Bronchial epithelial cell (primary cell): ENCODE data around the gene LAMTOR2. TPM values are rescaled to one million over a fixed set of nuclear protein-coding genes. Genes with fewer than 3 reads are reported as not detected.

ENCODE experiments used
- DNase-seq: peaks from one replicate; pipeline ENCODE4 v3.0.0-alpha.2; 2010; ENCODE audit warnings: low read depth
- FAIRE-seq: peaks from 2 replicates; lab custom pipeline; 2011; peaks lifted over from hg19 to GRCh38; lab: Jason Lieb, UNC
- H3K27me3 ChIP-seq: 2 replicates; pipeline ENCODE4 v1.5.1; 2011; ENCODE audit warnings: low read length; ENCODE audit not compliant: control insufficient read depth, insufficient read depth
- H3K36me3 ChIP-seq: 2 replicates; pipeline ENCODE4 v1.5.1; 2011; ENCODE audit warnings: low read length; ENCODE audit not compliant: control insufficient read depth, insufficient read depth
- H3K4me3 ChIP-seq: 2 replicates; pipeline ENCODE4 v1.5.1; 2011; ENCODE audit warnings: mild to moderate bottlenecking, low read depth, low read length, control low read depth
- total RNA-seq: library from RNA; depleted of rRNA; stranded (reverse); fragments of >200 nt; gene quantifications from 2 replicates; pipeline ENCODE4 v1.2.1, GENCODE V29; 2014
- TF ChIP-seq, protein P1 (sequence below): IDR thresholded peaks from 2 replicates; pipeline ENCODE4 v1.5.1; 2011; ENCODE audit warnings: mild to moderate bottlenecking, moderate library complexity, low read length, control low read depth, inconsistent platforms; ENCODE audit not compliant: insufficient read depth, severe bottlenecking

Gene LAMTOR2
- total RNA-seq, 1 donor from 2014 or later: 46.6 TPM

DNA sequence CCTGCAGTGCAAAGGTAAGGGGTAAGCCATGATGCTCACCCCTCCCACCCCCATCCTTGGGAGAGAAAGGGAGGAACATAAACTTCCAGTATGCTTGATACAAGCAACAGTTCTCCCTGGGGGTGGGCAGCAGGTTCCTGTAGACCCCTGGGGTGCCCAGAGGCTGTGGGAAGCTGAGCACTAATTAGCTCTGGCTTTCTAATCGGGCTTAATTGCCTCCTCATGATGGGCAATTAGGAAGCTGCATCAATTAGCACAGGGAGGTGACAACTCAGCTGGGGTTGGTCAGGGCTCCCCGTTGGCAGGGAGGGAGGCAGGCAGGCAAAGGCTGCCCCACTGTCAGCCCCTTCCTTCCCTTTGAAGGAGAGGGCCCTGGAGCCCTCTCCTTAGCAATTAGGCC is 44.2 kb downstream of the LAMTOR2 start:
- FAIRE-seq: no peak
- Histone ChIP-seq H3K27me3 (no peaks in the 10 kb centered on the region), H3K36me3 (no peaks in the 10 kb centered on the region), H3K4me3 (no peak overlapping the region)
- TF ChIP-seq, protein P1, sequence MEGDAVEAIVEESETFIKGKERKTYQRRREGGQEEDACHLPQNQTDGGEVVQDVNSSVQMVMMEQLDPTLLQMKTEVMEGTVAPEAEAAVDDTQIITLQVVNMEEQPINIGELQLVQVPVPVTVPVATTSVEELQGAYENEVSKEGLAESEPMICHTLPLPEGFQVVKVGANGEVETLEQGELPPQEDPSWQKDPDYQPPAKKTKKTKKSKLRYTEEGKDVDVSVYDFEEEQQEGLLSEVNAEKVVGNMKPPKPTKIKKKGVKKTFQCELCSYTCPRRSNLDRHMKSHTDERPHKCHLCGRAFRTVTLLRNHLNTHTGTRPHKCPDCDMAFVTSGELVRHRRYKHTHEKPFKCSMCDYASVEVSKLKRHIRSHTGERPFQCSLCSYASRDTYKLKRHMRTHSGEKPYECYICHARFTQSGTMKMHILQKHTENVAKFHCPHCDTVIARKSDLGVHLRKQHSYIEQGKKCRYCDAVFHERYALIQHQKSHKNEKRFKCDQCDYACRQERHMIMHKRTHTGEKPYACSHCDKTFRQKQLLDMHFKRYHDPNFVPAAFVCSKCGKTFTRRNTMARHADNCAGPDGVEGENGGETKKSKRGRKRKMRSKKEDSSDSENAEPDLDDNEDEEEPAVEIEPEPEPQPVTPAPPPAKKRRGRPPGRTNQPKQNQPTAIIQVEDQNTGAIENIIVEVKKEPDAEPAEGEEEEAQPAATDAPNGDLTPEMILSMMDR: no peak
- DNase-seq: no peak

DNA sequence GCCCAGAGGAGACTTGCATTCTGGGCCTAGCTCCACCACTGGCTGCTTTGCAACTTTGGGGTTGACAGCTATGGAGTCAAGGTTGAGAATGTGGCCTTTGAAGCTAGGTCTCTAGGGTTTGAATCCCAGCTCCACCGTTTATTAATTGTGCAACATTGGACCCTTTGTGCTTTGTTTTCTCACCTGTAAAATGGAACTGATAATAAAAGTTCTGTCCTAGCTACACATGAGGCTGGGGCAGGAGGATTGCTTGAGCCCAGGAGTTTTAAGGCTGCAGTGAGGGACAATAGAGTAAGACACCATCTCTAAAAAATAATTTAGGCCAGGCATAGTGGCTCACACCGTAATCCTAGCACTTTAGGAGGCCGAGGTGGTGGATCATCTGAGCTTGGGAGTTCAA is 44.7 kb downstream of the LAMTOR2 start:
- DNase-seq (no peak), FAIRE-seq (no peak)
- no peaks in the 10 kb centered on the region for H3K36me3 ChIP-seq
- TF ChIP-seq, protein P1: no peak
- no peaks in the 10 kb centered on the region for H3K27me3 ChIP-seq
- no peak overlapping the region for H3K4me3 ChIP-seq

DNA sequence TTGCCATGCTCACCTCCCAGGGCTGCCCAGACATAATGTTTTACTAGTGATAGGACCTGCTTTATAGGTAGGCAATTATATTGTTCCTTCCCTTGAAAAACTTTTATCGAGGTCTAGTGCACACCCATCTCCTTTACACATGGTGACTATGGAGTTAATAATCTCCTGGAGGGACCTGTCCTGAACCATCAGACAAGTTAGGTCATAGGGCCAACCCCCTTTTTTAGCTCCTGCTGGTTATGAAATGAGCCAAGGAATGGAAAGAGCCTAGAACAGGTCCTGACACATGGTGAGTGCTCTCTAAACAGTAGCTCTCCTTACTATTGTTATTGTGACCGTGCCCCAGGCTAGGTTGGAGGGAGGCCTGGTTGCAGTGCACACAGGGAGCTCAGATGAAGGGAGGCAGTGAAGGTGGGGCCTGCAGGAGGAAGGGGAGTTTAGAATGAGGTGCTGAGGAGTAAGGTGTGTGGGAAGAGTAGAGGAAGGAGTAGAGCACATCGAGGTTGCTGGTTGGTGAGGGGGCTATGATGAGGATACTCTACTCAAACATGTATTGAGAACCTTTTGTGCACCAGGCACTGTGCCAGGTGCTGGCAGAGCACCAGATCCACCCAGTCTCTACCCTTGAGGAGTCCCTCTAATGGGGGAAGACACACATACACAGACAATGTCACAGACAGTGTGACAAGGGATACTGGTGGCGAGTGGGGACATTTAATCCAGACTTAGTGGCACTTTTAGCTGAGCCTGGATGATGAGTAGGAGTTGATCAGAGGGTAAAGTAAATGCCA is 45.8 kb downstream of the LAMTOR2 start:
- H3K27me3 ChIP-seq: no peaks in the 10 kb centered on the region
- H3K4me3 ChIP-seq: no peak overlapping the region
- TF ChIP-seq, protein P1: no peak
- DNase-seq: peak; percentile 86
- H3K36me3 ChIP-seq: no peaks in the 10 kb centered on the region
- no peak for FAIRE-seq

DNA sequence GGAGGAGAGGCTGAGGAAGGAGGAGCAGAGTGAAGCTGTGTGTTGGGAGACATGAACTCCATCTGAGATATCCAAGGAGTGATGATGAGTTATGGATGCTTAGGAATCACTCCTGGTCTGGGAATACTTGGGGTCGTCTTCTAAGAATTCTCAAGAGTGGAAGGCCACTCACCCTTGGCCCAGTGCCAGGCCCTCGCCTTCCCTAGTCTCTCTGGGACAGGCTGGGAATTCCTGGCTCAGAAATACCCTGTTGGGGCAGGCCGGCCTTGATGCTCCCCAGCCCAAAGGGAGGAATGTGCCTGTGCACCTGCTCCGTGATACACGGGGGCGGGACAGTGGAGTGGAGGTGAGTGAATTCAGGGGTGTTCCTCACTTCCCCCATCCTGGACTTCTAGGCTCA is 47.3 kb downstream of the LAMTOR2 start:
- H3K27me3 ChIP-seq: no peaks in the 10 kb centered on the region
- FAIRE-seq: no peak
- no peak for DNase-seq
- TF ChIP-seq, protein P1: no peak
- H3K4me3 ChIP-seq: no peak overlapping the region
- no peaks in the 10 kb centered on the region for H3K36me3 ChIP-seq

DNA sequence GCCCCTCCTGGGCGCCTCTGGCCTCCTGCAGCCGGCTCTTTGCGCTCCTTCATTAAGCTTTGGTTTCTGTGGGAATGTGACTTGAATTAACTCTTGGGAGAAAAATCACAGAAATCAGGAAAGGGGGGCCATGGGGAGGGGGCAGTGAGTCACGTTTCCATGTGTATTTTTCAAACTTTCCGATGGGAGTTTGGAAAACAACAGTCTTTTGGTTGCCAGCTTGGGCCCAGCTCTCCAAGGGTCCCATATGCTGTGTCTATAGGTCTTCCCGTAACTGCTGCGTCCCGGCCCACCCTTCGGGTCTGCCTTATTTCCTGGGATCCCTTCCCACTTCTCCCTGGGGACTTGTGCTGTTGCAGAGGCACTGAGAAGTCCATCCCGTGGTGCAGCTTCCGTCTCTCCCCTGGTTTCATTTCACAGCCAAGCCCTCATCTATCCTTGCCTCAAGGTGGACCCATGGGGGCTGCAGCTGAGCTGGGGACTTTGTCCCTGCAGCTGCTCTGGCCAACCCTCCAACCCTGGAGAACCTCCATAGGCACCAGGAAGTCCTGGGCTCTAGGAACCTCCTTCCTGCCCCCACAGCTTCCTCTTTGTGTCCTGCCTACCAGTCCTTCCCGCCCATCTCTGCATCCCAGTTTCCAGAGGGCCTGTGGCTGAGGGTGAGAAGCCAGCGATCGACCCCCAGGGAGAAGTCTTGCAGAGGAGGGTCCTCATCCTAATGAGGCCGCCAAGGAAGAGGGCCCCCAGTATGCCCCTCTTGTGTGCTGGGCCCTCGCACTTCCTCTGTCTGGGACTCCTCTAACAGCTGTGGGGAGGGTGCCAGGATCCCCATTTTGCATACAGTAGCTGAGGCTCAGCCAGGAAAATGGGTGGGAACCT is 48.3 kb downstream of the LAMTOR2 start:
- TF ChIP-seq, protein P1: no peak
- peak; percentile 19 for DNase-seq
- H3K36me3 ChIP-seq: no peaks in the 10 kb centered on the region
- H3K4me3 ChIP-seq: no peak overlapping the region
- H3K27me3 ChIP-seq: no peaks in the 10 kb centered on the region
- no peak for FAIRE-seq
